Measurements from ENCODE around the gene PPP2R2D. TPM values are rescaled to one million over a fixed set of nuclear protein-coding genes. Genes with fewer than 3 reads are reported as not detected.
"Not testable (repeated sequence)": the region's sequence is repeated elsewhere in the genome, so short reads cannot be mapped to it uniquely, and the experiment has no call there.

PPP2R2D gene
- polyA plus RNA-seq, 3 donors, result 43.2 to 47.6 (median 46.8) TPM

DNA sequence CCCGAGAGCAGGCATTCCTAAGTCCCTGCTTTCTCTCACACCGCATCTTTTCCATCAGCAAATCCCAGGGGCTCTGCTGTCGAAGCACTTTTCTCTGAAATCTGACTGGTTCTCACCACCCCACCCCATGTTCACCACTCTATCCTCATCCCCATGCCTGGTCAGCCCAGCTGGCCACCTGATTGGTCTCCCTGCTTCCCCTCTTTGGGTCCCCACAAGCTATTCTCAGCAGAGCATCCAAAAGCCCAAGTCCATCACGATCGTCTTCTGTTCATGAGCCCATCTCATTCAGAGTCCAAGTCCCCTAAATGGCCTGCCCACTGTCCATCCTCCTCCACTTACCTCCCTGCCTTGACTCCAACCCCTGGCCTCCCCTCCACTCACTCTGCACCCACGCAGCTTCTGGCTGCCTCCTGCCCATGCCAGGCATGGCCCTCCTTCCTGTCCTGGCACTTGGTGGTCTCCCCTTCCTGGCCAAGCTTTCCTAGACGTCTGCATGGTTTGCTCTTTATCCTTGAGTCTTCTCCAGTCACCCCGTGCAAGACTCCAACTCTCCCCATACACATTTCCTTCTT, 1.6 kb upstream of the PPP2R2D start:
- DNase-seq (ENCODE audit: extremely low read depth in 1 of 11, low read depth in 9 of 11, low spot score in 4 of 11), result no peak

GRCh38 chr10:131899695-131900349, 986 bp upstream of the PPP2R2D start:
- DNase-seq (ENCODE audit: extremely low read depth in 1 of 11, low read depth in 9 of 11, low spot score in 4 of 11), result peak in 4 of 11 donors; percentile 13 to 39 (median 22)

DNA sequence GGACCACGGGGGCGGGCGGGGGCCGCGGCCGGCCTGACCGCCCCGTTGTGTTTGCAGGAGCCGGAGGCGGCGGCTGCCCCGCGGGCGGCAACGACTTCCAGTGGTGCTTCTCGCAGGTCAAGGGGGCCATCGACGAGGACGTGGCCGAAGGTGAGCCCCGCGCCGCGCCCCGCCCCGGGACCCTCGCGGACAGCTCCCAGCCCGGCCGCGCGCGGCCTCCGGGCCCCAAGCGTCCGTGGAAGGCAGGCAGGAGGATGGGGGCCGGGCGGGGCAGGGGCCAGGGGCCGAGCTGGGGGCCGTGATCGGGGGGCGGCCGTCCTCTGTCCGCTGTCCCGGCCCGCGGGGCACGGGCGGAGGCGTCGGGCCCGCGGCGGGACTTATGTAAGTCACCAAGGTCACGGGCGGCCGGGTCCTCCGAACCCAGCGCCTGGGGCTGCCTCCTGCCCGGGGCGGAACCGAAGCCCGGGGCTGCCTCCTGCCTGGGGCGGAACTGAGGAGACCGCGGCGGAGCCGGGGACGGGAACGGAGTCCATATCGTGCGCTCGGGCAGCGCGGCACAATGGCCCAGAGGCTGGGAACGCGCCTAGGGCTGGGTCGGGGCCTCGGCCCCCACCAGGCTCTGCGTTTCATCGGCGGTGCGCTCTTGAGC, 497 bp downstream of the PPP2R2D start:
- peak in 1 of 11 donors; percentile 30 for DNase-seq (ENCODE audit: extremely low read depth in 1 of 11, low read depth in 9 of 11, low spot score in 4 of 11)

GRCh38 chr10:131902211-131902610, 1.4 kb downstream of the PPP2R2D start:
- no peak for DNase-seq (ENCODE audit: extremely low read depth in 1 of 11, low read depth in 9 of 11, low spot score in 4 of 11)

DNA sequence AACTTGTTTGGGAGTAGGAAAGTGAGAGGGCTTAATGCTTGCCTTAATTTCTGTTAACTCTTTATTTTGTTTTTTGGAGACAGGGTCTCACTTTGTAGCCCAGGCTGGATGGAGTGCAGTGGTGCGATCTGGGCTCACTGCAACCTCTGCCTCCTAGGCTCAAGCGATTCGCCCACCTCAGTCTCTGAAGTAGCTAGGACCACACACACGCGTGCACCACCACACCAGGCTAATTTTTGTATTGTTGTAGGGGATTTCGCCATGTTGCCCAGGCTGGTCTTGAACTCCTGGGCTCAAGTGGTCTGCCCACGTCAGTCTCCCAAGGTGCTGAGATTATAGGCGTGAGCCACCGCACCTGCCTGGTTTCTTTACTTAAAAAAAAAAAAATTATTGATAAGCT, 1.9 kb downstream of the PPP2R2D start:
- no peak for DNase-seq (ENCODE audit: extremely low read depth in 1 of 11, low read depth in 9 of 11, low spot score in 4 of 11)

- DNase-seq (ENCODE audit: extremely low read depth in 1 of 11, low read depth in 9 of 11, low spot score in 4 of 11), result no peak
Measured at GRCh38 chr10:131905267-131905571, 4.4 kb downstream of the PPP2R2D start.

DNA sequence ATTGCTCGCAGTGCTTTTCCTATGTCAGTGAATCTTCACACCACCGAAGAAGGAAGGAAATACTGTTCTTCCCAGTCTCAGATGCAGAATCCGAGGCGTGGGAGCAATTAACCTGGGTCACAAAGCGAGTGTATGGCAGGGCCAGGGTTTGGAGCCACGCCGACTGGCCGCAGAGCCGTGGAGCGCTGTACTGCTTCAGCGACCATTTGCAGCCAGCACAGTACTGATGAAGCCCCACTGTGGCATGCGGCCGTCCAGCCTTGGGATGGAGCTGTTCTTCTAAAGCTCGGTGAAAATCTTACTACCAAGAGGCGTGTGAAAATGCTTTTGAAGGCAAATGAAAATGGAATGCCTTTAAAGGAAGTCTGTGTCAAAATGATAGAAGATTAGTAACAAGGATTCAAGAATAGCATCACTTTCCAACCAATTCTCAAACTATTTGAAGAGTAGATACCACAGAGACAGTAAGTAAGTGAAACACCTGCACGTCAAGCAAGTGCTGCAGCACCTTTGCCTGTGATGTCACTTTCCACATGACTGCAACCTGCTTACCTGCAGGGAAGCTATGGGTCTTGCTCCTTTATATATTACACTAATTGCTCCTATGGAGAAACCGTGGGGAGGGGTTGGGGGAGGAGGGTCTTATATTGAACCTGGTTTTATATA, 4.9 kb downstream of the PPP2R2D start:
- DNase-seq (ENCODE audit: extremely low read depth in 1 of 11, low read depth in 9 of 11, low spot score in 4 of 11), result no peak

DNA sequence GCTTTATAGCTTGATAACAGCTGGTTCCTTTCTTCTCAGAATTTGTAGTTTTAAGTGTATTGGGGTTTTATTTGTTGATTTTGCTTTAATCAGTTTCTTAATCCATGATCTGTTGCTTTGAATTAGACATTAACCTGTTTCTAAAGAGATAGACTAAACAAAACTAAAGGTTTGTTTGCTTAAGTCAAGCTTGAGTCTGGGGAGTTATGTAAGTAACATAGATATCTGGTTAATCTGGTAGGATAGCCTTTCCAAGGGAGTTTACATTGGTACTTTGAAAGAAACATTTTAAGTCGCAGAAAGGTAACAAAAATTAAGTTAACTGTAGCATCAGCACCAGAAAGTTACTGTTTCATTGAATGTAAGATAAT, 5.4 kb downstream of the PPP2R2D start:
- no peak for DNase-seq (ENCODE audit: extremely low read depth in 1 of 11, low read depth in 9 of 11, low spot score in 4 of 11)

DNA sequence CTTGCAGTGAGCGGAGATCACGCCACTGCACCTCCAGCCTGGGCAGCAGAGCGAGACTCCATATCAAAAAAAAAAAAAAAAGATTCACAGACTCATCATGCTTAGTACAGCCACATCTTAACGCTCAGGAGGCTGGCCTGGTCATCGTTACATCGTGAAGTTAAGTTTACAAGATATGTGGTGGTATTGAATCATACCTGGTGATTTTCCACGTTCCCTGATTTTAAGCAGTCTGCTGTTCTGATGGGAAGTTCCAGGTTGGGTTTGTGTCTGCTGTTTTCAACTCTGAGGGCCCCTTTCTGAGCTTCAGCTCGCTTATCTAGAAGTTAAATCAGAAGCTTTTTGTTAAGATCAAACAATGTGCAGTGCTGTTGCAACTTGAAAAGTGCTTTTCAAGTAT, 6.9 kb downstream of the PPP2R2D start:
- DNase-seq (ENCODE audit: extremely low read depth in 1 of 11, low read depth in 9 of 11, low spot score in 4 of 11), result no peak

GRCh38 chr10:131908151-131908550, 7.3 kb downstream of the PPP2R2D start:
- no peak for DNase-seq (ENCODE audit: extremely low read depth in 1 of 11, low read depth in 9 of 11, low spot score in 4 of 11)

DNA sequence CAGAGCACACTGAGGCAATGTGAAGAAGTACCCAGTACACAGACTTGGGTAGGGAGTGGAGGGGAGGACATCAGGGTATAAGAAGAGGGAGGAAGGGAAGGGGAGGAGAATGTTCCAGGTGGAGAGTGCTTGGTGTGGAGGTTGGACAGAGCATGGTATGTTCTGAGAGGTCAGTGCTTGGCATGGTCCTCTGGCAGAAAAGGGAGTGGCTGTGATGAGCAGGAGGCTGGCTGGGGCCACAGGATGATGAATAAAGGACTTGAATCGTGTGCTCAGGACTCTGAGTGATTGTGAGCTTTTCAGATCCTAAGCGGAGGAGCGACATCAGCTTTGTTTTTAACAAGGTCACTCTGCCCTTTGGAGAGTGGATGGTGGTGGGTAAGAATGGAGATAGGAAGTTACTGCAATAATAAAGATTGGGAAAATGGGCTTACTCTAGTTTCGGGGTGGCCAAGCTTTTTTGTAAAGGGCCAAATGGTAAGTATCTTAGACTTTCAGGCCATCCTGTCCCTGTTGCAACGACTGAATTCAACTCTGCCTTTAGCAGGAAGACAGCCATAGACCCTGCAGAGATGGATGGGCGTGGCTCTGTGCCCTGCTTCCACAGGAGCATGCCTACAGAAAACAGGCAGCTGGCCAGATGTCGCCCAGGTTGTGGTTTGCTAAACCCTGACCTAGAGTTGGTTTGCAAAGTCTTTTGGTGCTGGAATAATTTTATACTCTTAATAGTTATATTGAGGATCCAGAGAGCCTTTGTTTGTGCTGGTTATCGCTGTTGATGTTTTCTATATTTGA, 8.4 kb downstream of the PPP2R2D start:
- no peak for DNase-seq (ENCODE audit: extremely low read depth in 1 of 11, low read depth in 9 of 11, low spot score in 4 of 11)

DNA sequence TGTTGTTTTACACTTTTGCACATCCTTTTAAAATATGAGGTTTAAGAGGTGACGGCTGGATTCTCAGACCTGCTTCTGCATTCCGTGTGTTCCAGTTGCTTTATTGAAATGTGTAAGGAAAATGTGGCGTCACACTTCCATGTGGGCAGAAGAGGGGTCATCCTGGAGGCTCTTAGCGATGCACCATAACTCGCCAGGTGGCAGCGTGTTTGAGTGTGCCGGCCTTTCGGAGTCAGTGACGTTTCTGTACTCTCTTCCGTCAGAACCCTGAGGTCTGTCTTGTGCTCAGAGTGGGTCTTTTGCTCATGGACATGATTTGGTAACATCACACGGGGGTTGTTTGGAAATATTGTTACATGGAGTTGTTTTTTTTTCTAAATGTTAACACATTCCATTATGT, 9.1 kb downstream of the PPP2R2D start:
- DNase-seq (ENCODE audit: extremely low read depth in 1 of 11, low read depth in 9 of 11, low spot score in 4 of 11), result no peak

- no peak for DNase-seq (ENCODE audit: extremely low read depth in 1 of 11, low read depth in 9 of 11, low spot score in 4 of 11)
Measured at GRCh38 chr10:131910663-131911314, 10.0 kb downstream of the PPP2R2D start.

GRCh38 chr10:131911451-131911850, 10.6 kb downstream of the PPP2R2D start:
- no peak for DNase-seq (ENCODE audit: extremely low read depth in 1 of 11, low read depth in 9 of 11, low spot score in 4 of 11)

DNA sequence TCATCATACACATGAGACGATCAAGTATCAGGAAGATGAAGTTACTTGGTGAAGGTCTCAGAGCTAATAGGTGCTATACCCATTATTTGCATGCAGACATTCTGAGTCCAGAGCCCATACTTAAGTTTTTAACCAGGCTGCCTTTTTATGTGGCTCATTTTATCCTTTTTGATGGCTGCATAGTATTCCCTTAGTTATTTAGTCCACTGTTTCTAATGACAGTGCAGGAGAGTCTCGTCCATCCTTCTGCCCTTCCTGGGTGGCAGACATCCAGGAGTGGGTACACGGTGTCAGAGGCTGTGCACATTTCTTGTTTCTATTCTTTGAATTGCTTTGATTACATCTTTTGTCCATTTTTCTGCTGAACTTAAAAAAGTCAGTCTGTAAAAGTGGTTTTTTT, 11.8 kb downstream of the PPP2R2D start:
- no peak for DNase-seq (ENCODE audit: extremely low read depth in 1 of 11, low read depth in 9 of 11, low spot score in 4 of 11)

GRCh38 chr10:131915484-131915883, 14.7 kb downstream of the PPP2R2D start:
- no peak for DNase-seq (ENCODE audit: extremely low read depth in 1 of 11, low read depth in 9 of 11, low spot score in 4 of 11)

DNA sequence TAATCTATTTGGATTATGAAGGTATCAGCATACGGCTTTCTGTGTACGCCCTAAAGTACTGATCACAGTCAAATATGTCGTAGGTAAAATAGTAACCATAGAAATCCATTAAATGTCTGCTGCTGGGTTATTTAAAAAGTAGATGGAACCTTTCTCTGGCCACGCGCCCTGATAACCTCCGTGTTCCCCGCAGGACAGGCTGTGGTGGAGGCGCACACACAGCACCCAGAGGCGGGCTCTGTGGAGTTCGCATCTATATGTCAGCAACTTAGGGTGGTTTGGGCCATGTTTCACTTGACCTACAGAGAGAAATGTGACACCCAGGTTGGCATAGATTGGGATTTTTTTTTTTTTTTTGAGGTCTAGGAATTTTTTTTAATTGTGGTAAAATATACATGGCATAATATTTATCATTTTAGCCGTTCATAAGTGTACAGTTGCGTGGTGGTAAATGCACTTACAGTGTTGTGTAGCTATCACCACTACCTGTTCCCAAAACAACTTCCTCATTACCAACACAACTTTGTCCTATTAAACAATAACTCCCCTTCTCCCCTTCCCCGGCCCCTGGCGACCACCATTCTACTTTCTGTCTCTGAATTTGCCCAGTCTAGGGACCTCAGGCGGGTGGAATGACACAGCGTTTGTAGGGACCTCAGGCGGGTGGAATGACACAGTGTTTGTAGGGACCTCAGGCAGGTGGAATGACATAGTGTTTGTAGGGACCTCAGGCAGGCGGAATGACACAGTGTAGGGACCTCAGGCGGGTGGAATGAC, 15.4 kb downstream of the PPP2R2D start:
- no peak for DNase-seq (ENCODE audit: extremely low read depth in 1 of 11, low read depth in 9 of 11, low spot score in 4 of 11)

GRCh38 chr10:131916767-131917160, 16.0 kb downstream of the PPP2R2D start:
- not testable (repeated sequence) for DNase-seq (ENCODE audit: extremely low read depth in 1 of 11, low read depth in 9 of 11, low spot score in 4 of 11)
